ENCODE results near the gene NOP14. TPM values are rescaled to one million over a fixed set of nuclear protein-coding genes. Genes with fewer than 3 reads are reported as not detected.

Gene NOP14
- total RNA-seq, 2 experiments from 2014 or later: 49.1 to 50.7 TPM

GRCh38 chr4:2937986-2938385, 25.2 kb downstream of the NOP14 start:
- Mint-ChIP-seq H3K27me3 (no peaks in the 10 kb centered on the region), H3K36me3 (ENCODE audit: low read depth) (peaks cover 37% of the 10 kb centered on the region), H3K4me1 (peaks cover 43% of the 10 kb centered on the region), H3K9me3 (no peaks in the 10 kb centered on the region), H3K27ac (no peak overlapping the region), H3K4me3 (no peak overlapping the region)
- DNase-seq: no peak
- ChIA-PET CTCF (interaction anchor here (0.7 to 6.5 kb wide), 3 partner anchors 10 to 24 kb away, joined by 4 to 30 read pairs (median 19); no protein-coding TSS in a partner anchor), POLR2A (no interaction called here)

DNA sequence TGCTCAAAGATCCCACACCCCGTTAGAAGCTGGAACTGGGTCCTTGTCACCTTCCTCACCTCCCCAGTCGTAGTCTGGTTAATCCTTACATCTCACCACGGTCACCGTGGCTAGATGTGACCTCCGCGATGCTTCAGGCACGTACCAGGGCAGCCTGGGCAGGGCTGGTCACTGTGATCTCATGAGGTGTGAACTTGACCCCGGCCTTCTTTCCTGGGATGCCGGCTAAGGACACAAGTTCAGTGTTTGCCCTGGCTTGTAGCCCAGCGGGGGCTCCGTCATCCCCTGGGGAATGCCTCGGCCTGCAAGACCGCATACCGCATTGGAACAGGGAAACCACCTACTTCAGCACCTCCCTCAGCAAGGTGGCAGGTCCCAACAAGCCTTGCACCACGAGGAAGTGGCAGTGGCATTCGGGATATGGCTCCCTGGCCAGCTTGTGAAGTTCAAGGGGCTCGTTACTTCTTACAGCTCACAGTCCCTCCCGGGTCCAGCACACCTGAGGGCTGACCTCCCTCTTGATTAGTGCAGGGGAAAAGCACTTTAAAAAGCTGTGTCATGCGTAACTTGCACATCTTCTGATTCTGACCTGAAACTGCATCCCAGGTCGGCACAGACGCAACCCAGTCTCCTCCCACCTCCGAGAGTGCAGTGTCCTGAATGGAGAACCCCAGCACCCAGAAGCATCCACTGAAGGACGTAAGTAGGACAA, 25.9 kb downstream of the NOP14 start:
- Mint-ChIP-seq H3K27me3 (no peaks in the 10 kb centered on the region), H3K27ac (peak overlapping the region; percentile 91), H3K4me3 (peak overlapping the region; percentile 85), H3K4me1 (peaks cover 45% of the 10 kb centered on the region), H3K36me3 (ENCODE audit: low read depth) (peaks cover 33% of the 10 kb centered on the region), H3K9me3 (no peaks in the 10 kb centered on the region)
- ChIA-PET POLR2A (no interaction called here), CTCF (interaction anchor here (0.6 to 6.5 kb wide), 4 partner anchors 11 to 1050 kb away, joined by 3 to 30 read pairs (median 11); no protein-coding TSS in a partner anchor)
- no peak for DNase-seq

- Mint-ChIP-seq H3K27ac (peak overlapping the region; percentile 91), H3K9me3 (no peaks in the 10 kb centered on the region), H3K36me3 (ENCODE audit: low read depth) (peaks cover 29% of the 10 kb centered on the region), H3K27me3 (no peaks in the 10 kb centered on the region), H3K4me1 (peaks cover 47% of the 10 kb centered on the region), H3K4me3 (peak overlapping the region; percentile 85)
- CTCF ChIA-PET: interaction anchor here (0.6 to 6.5 kb wide), 11 partner anchors 12 to 1051 kb away, joined by 3 to 30 read pairs (median 5); partner anchors contain the start of genes GRK4 and NOP14
- peak; percentile 29 for DNase-seq
- POLR2A ChIA-PET: no interaction called here
Observed at GRCh38 chr4:2936773-2937145, 26.4 kb downstream of the NOP14 start.

DNA sequence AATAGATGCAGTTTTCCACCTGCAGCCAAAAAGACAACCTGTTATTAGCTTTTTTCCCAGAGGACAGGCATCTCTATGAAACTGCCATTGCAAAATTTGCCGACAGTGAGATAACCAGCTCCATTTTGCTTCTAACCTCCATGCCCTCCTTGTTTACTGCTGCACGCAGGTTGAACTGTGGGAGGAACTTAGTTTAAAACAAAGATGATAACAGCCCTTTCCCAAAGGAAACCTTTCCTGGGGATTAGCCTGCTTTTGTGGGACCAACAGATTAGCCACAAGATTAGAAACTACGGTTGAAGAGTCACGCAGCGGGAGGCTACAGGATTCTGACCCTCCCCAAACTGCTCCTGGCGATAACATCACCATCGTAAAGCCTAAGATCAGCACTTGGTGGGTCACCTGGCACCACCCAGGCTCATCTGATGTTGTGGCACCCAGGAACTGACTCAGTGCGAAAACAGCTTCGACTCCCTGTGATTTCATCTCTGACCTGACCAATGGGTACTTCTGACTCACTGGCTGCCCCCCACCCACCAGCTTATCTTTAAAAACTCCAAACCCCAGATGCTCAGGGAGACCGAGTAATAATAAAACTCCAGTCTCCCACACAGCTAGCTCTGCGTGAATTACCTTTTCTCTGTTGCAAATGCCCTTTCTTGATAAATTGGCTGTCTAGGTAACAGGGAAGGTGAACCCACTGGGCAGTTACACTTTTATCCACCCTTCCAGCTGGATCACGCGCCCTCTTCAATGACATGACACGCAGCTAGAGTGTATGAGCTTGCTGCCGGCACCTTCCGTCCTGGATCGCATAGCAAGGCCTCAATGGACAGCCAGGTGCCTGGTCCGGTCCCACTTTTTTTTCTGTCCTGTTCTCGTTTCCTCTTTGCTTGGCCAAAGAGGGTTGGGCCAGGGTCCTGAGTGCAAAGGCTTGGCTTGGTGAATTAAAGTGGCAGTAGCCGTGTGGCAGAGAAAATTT, 27.2 kb downstream of the NOP14 start:
- H3K36me3 Mint-ChIP-seq (ENCODE audit: low read depth): peaks cover 28% of the 10 kb centered on the region

GRCh38 chr4:2934813-2935761, 28.1 kb downstream of the NOP14 start:
- H3K4me1 Mint-ChIP-seq: peaks cover 51% of the 10 kb centered on the region
- POLR2A ChIA-PET: interaction anchor here (0.6 to 0.7 kb wide), 2 partner anchors 25 to 74 kb away, joined by 3 to 4 read pairs; no protein-coding TSS in a partner anchor
- DNase-seq: peak; percentile 96
- H3K4me3 Mint-ChIP-seq: peak overlapping the region; percentile 85
- peaks cover 20% of the 10 kb centered on the region for H3K36me3 Mint-ChIP-seq (ENCODE audit: low read depth)
- no peaks in the 10 kb centered on the region for H3K9me3 Mint-ChIP-seq
- peak overlapping the region; percentile 91 for H3K27ac Mint-ChIP-seq
- H3K27me3 Mint-ChIP-seq: no peaks in the 10 kb centered on the region
- CTCF ChIA-PET: interaction anchor here (0.6 to 6.5 kb wide), 14 partner anchors 9 to 190 kb away, joined by 3 to 30 read pairs (median 4); no protein-coding TSS in a partner anchor

More for the DNA sequence above, 27.2 kb downstream of the NOP14 start:
- H3K9me3 Mint-ChIP-seq: no peaks in the 10 kb centered on the region
- H3K27ac Mint-ChIP-seq: peak overlapping the region; percentile 91
- ChIA-PET POLR2A (no interaction called here), CTCF (interaction anchor here (0.6 to 6.5 kb wide), 16 partner anchors 8 to 191 kb away, joined by 3 to 30 read pairs (median 4); partner anchors contain the start of genes GRK4 and NOP14)
- H3K4me3 Mint-ChIP-seq: peak overlapping the region; percentile 85
- H3K27me3 Mint-ChIP-seq: no peaks in the 10 kb centered on the region
- DNase-seq: peak; percentile 45
- H3K4me1 Mint-ChIP-seq: peaks cover 51% of the 10 kb centered on the region

DNA sequence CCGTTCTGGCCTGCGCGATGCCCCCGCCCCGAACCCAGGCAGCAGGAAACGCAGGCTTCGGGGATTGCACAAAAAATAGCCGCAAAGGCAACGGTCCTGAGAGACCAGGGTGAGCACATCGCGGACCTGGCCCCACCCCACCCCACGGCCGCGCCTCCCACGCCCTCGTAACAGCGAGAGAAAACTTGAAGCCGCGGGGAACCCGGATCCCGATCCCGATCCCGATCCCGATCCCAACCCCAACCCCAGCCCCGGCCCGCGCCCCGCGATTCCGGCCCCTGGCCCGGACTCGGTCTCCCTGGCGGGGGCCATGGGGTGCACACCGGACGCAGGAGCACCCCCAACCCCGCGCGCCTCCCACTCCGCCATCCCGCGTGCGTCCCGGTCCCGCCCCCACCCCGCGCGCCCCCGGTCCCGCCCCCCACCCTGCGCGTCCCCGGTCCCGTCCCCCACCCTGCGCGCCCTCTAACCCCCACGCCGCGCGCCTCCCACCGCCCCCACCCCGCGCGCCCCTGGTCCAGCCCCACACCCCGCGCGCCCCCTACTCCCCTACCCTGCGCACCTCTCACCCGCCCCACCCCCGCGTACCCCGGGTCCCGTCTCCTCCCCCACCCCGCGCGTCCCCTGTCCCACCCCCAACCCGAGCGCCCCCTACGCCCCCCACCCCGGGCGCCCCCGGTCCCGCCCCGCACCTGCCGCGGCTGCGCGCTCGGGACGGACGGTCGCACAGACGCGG, 29.0 kb downstream of the NOP14 start:
- peak; percentile 46 for DNase-seq
- no peaks in the 10 kb centered on the region for H3K27me3 Mint-ChIP-seq
- peaks cover 17% of the 10 kb centered on the region for H3K36me3 Mint-ChIP-seq (ENCODE audit: low read depth)
- POLR2A ChIA-PET: no interaction called here
- no peaks in the 10 kb centered on the region for H3K9me3 Mint-ChIP-seq
- peaks cover 51% of the 10 kb centered on the region for H3K4me1 Mint-ChIP-seq
- H3K27ac Mint-ChIP-seq: peak overlapping the region; percentile 91
- CTCF ChIA-PET: interaction anchor here (2.3 to 6.5 kb wide), 2 partner anchors 14 to 22 kb away, joined by 9 to 30 read pairs; no protein-coding TSS in a partner anchor
- H3K4me3 Mint-ChIP-seq: peak overlapping the region; percentile 88

DNA sequence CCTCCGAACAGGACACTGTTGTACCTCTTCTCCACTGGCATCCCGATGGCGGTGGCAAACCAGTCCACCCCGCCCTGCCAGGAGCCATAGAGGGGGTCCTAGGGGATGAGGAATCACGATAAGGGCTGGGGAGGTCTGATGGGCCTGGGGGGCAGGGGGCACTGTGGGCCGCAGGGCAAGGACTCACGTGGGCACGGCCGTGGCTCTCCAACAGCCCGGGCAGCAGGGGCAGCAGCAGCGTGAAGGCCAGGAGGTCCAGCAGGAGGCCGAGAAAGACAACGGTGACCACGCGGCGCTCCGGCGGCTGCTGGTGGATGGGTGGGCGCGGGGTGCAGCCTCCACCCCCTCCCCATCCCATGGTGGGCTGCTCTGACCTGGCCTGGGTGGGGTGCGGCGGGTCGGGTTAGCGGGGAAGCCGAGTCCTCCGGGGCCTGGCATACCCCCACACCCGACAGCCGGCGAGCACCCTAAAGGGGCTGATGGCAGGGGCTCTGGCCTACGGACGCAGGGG, 29.6 kb downstream of the NOP14 start:
- Mint-ChIP-seq H3K27ac (peak overlapping the region; percentile 94), H3K4me1 (peaks cover 45% of the 10 kb centered on the region), H3K4me3 (peak overlapping the region; percentile 88), H3K9me3 (no peaks in the 10 kb centered on the region), H3K27me3 (no peaks in the 10 kb centered on the region), H3K36me3 (ENCODE audit: low read depth) (peaks cover 16% of the 10 kb centered on the region)
- ChIA-PET POLR2A (no interaction called here), CTCF (no interaction called here)
- no peak for DNase-seq

DNA sequence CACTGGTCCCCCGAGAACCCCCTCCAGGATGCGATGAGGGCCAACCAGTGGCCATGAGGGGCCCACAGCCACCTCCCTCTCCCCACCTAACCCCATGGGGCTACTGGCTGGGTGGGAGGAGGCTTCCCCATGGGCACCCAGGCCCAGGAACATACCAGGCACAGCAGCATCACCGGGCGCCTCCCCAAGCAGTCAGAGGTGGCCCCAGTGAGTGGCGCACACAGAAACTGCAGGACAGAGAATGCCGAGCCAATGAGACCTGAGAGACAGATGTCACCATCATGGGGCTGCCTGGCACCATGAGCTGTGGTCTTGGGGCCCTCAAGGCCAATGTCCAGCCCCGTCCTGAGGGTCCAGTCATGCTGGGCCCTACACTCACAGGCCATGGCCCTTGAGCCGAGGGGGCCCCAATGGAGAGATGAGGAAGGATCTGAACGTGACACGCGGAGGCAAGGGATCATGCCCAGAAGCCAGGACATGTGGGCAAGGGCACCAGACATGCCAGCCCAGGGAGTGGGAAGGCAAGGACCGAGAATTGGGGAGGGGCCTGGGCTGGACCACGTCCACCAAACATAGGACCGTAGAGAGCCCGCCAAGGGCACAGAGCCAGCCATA, 30.1 kb downstream of the NOP14 start:
- Mint-ChIP-seq H3K36me3 (ENCODE audit: low read depth) (peaks cover 18% of the 10 kb centered on the region), H3K27ac (peak overlapping the region; percentile 94), H3K27me3 (no peaks in the 10 kb centered on the region), H3K9me3 (no peaks in the 10 kb centered on the region), H3K4me1 (peaks cover 45% of the 10 kb centered on the region), H3K4me3 (peak overlapping the region; percentile 88)
- no peak for DNase-seq
- CTCF ChIA-PET: no interaction called here
- POLR2A ChIA-PET: no interaction called here

DNA sequence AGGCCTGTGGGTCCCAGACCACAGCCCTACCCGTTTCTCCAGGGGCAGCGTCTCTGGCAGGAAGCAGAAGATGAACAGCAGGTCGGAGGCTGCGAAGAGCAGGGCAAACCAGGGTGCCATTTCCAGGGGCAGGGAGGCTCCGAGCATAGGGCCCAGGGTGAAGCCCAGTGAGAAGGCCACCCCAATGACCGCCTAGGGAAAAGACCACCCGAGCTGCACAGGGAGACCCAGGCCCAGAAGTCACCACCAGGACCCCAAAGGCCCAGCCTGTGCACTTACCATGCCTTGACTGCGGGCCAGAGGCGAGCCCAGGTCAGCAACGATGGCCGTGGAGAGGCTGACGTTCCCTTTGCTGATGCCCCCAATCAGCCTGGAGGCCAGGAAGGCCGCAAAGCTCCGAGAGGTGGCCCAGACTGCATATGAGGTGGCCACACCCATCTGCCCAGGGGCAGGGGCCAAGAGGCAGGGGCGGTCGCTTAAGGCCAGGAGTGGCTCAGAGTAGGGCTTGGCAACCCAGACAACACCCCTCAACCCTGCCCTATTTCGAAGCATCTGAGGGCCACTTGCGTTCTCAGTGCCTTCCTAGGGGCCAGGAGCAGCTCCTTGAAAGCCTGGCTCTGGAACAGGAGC, 30.8 kb downstream of the NOP14 start:
- no peaks in the 10 kb centered on the region for H3K9me3 Mint-ChIP-seq
- peak overlapping the region; percentile 88 for H3K4me3 Mint-ChIP-seq
- H3K36me3 Mint-ChIP-seq (ENCODE audit: low read depth): peaks cover 21% of the 10 kb centered on the region
- H3K27me3 Mint-ChIP-seq: no peaks in the 10 kb centered on the region
- DNase-seq: no peak
- ChIA-PET CTCF (no interaction called here), POLR2A (no interaction called here)
- peak overlapping the region; percentile 94 for H3K27ac Mint-ChIP-seq
- H3K4me1 Mint-ChIP-seq: peaks cover 41% of the 10 kb centered on the region

DNA sequence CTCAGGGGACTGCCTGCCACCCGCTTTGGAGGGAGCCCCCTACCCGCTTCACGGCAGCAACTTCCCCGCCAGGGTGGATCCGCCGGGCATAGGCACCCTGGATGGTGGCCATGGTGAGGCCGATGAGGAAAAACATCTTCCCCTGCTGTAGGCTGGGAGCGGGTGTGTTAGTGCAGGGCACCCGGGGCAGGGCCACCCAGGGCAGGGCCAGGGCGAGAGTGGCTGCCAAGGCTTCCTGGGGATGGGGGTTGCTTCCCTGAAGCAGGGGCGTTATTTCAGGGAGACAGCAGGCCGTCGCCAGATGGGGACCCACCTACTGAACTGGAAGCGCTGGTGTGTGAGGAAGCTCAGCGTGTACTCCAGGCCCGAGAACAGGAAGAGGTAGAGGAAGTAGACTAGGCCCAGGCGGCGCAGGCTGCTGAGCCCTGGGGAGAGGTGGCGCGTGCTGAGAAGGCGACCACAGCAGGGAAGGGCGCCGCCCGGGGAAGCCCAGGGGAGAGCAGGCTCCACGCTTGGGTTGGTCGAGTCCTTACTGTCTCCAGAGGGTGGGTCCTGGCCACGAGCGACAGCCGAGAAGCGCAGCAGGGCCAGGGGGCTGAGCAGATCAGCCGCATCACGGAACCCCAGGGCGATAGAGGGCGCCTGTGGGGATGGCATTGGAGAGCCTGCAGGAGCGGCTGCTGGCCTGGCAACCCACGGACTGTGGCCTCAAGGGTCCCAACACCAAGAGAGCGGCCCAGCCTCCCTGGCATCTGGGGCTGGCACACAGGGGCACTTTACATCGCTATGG, 31.5 kb downstream of the NOP14 start:
- Mint-ChIP-seq H3K4me3 (peak overlapping the region; percentile 88), H3K27ac (peak overlapping the region; percentile 91), H3K9me3 (no peaks in the 10 kb centered on the region), H3K36me3 (ENCODE audit: low read depth) (peaks cover 25% of the 10 kb centered on the region), H3K27me3 (no peaks in the 10 kb centered on the region), H3K4me1 (peaks cover 34% of the 10 kb centered on the region)
- CTCF ChIA-PET: interaction anchor here (0.7 kb wide), 1 partner anchor 23 kb away, joined by 3 read pairs; no protein-coding TSS in a partner anchor
- POLR2A ChIA-PET: no interaction called here
- DNase-seq: peak; percentile 68
